ENCODE data around the gene ITGB4.

GRCh38 chr17:75697651-75698291 is 23.5 kb upstream of the ITGB4 start:
- no peak for TF ChIP-seq EZH2 (IDR thresholded peaks at IDR 0.05)
- no peak for TF ChIP-seq CTCF (IDR thresholded peaks at IDR 0.05)
- TF ChIP-seq EZH2phosphoT487 (IDR thresholded peaks at IDR 0.05) = no peak

All from neural progenitor cell (in vitro differentiated cells).